Panc1 (cell line): ENCODE results near the gene LYST. TPM values are rescaled to one million over a fixed set of nuclear protein-coding genes. Genes with fewer than 3 reads are reported as not detected.

Experiments
- ATAC-seq: fragments of 200-7000 bp; cut with Tn5 transposase; 2 replicates; pipeline ENCODE4 v1.9.1; 2020; ENCODE audit warnings: mild to moderate bottlenecking, moderate library complexity
- BruUV-seq: library from RNA; stranded (reverse); fragments of 400-500 nt; replicated peaks from 2 replicates; lab custom pipeline; 2021; lab: Mats Ljungman, UMichigan
- CTCF ChIA-PET: fragments of 300-600 bp; sonication (Branson Sonifier 250); formaldehyde crosslinking; loops from one replicate; lab custom pipeline; 2022; ENCODE audit warnings: antibody characterized with exemption; lab: Charles Lee
- POLR2A ChIA-PET: fragments of 300-600 bp; sonication (Branson Sonifier 250); formaldehyde crosslinking; loops from one replicate; lab custom pipeline; 2022; ENCODE audit warnings: antibody characterized with exemption; lab: Charles Lee
- DNase-seq: peaks from one replicate; pipeline ENCODE4 v3.0.0-alpha.2; 2010; ENCODE audit warnings: low read depth, low spot score
- H3K27ac ChIP-seq: 2 replicates; pipeline ENCODE4 v1.5.1; 2011; ENCODE audit warnings: mild to moderate bottlenecking, low read length, inconsistent platforms
- H3K27me3 ChIP-seq: fragments of 200-500 bp; sonication (Bioruptor generic); 2 replicates; pipeline ENCODE4 v1.6.0; 2014; ENCODE audit warnings: low read length, inconsistent platforms; ENCODE audit not compliant: control insufficient read depth, insufficient read depth
- H3K36me3 ChIP-seq: fragments of 200-500 bp; sonication (Bioruptor generic); 2 replicates; pipeline ENCODE4 v1.5.1; 2014; ENCODE audit warnings: inconsistent platforms, mild to moderate bottlenecking, low read length, moderate library complexity; ENCODE audit not compliant: control insufficient read depth, insufficient read depth
- H3K4me1 ChIP-seq: 2 replicates; pipeline ENCODE4 v1.5.1; 2011; ENCODE audit warnings: inconsistent platforms, mild to moderate bottlenecking, low read length, moderate library complexity; ENCODE audit not compliant: control insufficient read depth, insufficient read depth
- H3K4me3 ChIP-seq, 2 experiments: 2 replicates each; pipeline ENCODE4 v1.5.1; 2011 to 2012; ENCODE audit warnings: low read depth in 2 of 2, low read length in 2 of 2, mild to moderate bottlenecking in 2 of 2, inconsistent platforms in 1 of 2, moderate library complexity in 1 of 2
- H3K9me3 ChIP-seq: fragments of 200-500 bp; sonication (Bioruptor generic); 2 replicates; pipeline ENCODE4 v1.5.1; 2014; ENCODE audit warnings: low read depth, mild to moderate bottlenecking, inconsistent platforms, low read length, moderate library complexity; ENCODE audit not compliant: control insufficient read depth, insufficient read depth
- POLR2AphosphoS5 ChIP-seq: IDR thresholded peaks from 2 replicates; pipeline ENCODE4 v1.6.1; 2012; ENCODE audit warnings: mild to moderate bottlenecking, low read depth, low read length, moderate library complexity
- SIN3A ChIP-seq: IDR thresholded peaks from 2 replicates; pipeline ENCODE4 v1.6.1; 2012; ENCODE audit warnings: low read depth, mild to moderate bottlenecking, low read length, moderate library complexity, borderline replicate concordance; ENCODE audit not compliant: insufficient read depth
- TCF7L2 ChIP-seq: IDR thresholded peaks from 2 replicates; pipeline ENCODE4 v1.6.1; 2011; ENCODE audit warnings: mild to moderate bottlenecking, low read depth, low read length, inconsistent platforms
- in situ Hi-C: cut with HindIII; loops from 2 replicates; pipeline ENCODE4 v1.10.0; 2016; ENCODE audit warnings: low sequenced_read_pairs, low pct_unique_long_range_greater_than_20kb
- intact Hi-C: fragments of 100-400 bp; cut with micrococcal nuclease; formaldehyde crosslinking; loops from one replicate; pipeline ENCODE4 v1.10.0; 2022; ENCODE audit not compliant: unreplicated experiment
- total RNA-seq: library from RNA; stranded (reverse); gene quantifications from one replicate; pipeline ENCODE4 v1.2.1, GENCODE V29; 2021; ENCODE audit not compliant: unreplicated experiment
- TF ChIP-seq, protein P1 (sequence below): fragments of 450-650 bp; IDR thresholded peaks from 2 replicates; pipeline ENCODE4 v1.5.1; 2017; ENCODE audit warnings: mild to moderate bottlenecking
- TF ChIP-seq, protein P2 (sequence below), 2 experiments: IDR thresholded peaks; 2 replicates each; pipeline ENCODE4 v1.6.1; 2011 to 2012; ENCODE audit warnings: low read depth in 2 of 2, control low read depth in 1 of 2, low read length in 1 of 2, mild to moderate bottlenecking in 1 of 2, moderate library complexity in 1 of 2; ENCODE audit not compliant: insufficient read depth in 1 of 2

The LYST gene
- total RNA-seq, 1 experiment from 2014 or later, result 75.2 TPM

DNA sequence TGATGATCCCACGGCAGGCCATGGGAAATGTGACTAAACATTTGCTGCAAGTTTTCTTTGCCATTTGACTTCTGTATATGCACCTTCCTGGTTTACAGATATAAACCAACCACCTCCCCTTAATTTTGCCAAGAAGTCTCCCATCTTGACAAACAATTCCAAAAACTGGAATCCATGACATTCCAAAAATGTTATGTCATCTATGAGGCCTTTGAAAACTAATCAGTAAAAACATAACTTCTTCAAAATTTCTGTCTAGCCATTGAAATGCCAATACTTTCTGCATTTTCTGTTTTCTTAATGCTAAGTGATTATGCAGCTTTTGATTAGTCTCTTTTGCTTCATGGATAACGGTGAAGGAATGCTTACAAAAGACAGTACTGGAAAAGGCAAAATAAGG, 84.1 kb downstream of the LYST start:
- CTCF ChIA-PET, result interaction anchor here (0.6 to 1.2 kb wide), 4 partner anchors 48 to 147 kb away, joined by 3 to 5 read pairs (median 3); no protein-coding TSS in a partner anchor
- DNase-seq, result no peak
- no peak for ATAC-seq
- POLR2A ChIA-PET, result interaction anchor here (0.7 kb wide), 1 partner anchor 184 kb away, joined by 4 read pairs; no protein-coding TSS in a partner anchor
- BruUV-seq, result no TSS peak
- in situ Hi-C loops, result no loop called here
- intact Hi-C loops, result no loop called here
- TF ChIP-seq, protein P1, sequence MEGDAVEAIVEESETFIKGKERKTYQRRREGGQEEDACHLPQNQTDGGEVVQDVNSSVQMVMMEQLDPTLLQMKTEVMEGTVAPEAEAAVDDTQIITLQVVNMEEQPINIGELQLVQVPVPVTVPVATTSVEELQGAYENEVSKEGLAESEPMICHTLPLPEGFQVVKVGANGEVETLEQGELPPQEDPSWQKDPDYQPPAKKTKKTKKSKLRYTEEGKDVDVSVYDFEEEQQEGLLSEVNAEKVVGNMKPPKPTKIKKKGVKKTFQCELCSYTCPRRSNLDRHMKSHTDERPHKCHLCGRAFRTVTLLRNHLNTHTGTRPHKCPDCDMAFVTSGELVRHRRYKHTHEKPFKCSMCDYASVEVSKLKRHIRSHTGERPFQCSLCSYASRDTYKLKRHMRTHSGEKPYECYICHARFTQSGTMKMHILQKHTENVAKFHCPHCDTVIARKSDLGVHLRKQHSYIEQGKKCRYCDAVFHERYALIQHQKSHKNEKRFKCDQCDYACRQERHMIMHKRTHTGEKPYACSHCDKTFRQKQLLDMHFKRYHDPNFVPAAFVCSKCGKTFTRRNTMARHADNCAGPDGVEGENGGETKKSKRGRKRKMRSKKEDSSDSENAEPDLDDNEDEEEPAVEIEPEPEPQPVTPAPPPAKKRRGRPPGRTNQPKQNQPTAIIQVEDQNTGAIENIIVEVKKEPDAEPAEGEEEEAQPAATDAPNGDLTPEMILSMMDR, result no peak
- TF ChIP-seq POLR2AphosphoS5, result no peak
- TF ChIP-seq SIN3A, result no peak
- TF ChIP-seq TCF7L2, result no peak
- TF ChIP-seq, protein P2, sequence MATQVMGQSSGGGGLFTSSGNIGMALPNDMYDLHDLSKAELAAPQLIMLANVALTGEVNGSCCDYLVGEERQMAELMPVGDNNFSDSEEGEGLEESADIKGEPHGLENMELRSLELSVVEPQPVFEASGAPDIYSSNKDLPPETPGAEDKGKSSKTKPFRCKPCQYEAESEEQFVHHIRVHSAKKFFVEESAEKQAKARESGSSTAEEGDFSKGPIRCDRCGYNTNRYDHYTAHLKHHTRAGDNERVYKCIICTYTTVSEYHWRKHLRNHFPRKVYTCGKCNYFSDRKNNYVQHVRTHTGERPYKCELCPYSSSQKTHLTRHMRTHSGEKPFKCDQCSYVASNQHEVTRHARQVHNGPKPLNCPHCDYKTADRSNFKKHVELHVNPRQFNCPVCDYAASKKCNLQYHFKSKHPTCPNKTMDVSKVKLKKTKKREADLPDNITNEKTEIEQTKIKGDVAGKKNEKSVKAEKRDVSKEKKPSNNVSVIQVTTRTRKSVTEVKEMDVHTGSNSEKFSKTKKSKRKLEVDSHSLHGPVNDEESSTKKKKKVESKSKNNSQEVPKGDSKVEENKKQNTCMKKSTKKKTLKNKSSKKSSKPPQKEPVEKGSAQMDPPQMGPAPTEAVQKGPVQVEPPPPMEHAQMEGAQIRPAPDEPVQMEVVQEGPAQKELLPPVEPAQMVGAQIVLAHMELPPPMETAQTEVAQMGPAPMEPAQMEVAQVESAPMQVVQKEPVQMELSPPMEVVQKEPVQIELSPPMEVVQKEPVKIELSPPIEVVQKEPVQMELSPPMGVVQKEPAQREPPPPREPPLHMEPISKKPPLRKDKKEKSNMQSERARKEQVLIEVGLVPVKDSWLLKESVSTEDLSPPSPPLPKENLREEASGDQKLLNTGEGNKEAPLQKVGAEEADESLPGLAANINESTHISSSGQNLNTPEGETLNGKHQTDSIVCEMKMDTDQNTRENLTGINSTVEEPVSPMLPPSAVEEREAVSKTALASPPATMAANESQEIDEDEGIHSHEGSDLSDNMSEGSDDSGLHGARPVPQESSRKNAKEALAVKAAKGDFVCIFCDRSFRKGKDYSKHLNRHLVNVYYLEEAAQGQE (IDR thresholded peaks at IDR 0.05; ENCODE audit: insufficient read depth in 1 of 2, low read depth in 2 of 2, low read length in 1 of 2), result no peak
- no peak overlapping the region for H3K4me3 ChIP-seq
- H3K27ac ChIP-seq, result no peak overlapping the region
- H3K27me3 ChIP-seq, result no peaks in the 10 kb centered on the region
- no peaks in the 10 kb centered on the region for H3K4me1 ChIP-seq
- H3K9me3 ChIP-seq, result no peaks in the 10 kb centered on the region
- peaks cover 15% of the 10 kb centered on the region for H3K36me3 ChIP-seq

DNA sequence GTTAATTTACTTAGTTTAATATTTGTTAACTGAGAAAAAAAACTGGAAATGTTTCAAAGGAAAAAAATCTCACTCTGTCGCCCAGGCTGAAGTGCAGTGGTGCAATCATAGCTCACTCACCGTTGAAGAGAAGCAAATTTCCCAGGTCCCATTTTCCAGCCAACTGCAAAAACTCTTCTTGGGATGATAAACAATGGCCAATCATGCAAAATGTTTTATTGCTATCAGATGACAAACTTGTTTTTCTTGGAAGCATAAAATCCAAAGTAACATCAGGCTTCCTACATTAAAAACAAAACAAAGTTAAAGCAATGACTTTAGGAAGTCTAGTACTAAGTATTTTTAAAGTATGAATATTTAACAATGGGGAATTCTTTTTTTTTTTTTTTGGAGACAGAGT, 84.9 kb downstream of the LYST start:
- Histone ChIP-seq H3K4me1 (no peaks in the 10 kb centered on the region), H3K4me3 (no peak overlapping the region), H3K9me3 (no peaks in the 10 kb centered on the region), H3K36me3 (peaks cover 13% of the 10 kb centered on the region), H3K27ac (no peak overlapping the region), H3K27me3 (no peaks in the 10 kb centered on the region)
- POLR2A ChIA-PET, result no interaction called here
- intact Hi-C loops (no loop called here), in situ Hi-C loops (no loop called here)
- no TSS peak for BruUV-seq
- DNase-seq (no peak), ATAC-seq (no peak)
- CTCF ChIA-PET, result no interaction called here
- TF ChIP-seq TCF7L2 (no peak), POLR2AphosphoS5 (no peak), SIN3A (no peak)
- TF ChIP-seq, protein P1, result no peak
- TF ChIP-seq, protein P2 (IDR thresholded peaks at IDR 0.05; ENCODE audit: insufficient read depth in 1 of 2, low read depth in 2 of 2, low read length in 1 of 2), result no peak
